ENCODE measurements around the gene HSD17B4. TPM values are rescaled to one million over a fixed set of nuclear protein-coding genes. Genes with fewer than 3 reads are reported as not detected.
"Not testable (repeated sequence)": the region's sequence is repeated elsewhere in the genome, so short reads cannot be mapped to it uniquely, and the experiment has no call there.

HSD17B4 gene
- total RNA-seq, 1 donor from 2014 or later = 204 TPM

DNA sequence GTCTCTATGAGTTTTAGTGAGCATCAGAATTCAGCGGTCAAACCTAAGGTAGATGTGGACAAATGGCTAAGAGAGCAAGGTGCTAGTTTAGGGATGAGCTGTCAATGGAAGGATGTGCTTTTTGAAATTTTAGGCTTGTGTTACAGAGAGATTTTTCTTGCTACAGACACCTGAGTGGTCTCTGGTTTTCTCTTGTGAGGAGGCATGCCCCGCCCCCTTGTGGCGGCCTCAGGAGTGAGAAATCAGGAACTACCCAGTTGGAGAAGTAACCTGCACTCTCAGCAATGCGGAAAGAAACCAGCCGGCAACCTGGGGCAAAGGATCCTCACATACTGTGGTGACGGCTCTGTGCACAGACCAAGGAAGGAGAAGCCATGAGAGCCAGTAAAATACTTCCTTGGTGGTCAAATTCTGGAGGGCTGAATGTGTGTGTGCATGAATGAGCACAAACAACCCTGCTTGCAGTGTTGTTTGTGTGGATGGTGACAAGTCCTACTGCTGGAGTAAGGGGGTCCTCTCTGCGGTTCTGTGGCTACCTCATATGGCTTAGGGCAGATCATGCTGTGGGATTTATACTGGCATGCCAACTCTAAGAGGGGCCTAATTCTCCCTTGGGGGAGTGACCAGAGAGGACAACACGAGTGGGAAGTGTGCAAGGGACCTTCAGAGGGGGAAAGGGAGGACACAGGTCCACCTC lies 16.7 kb upstream of the HSD17B4 start:
- Mint-ChIP-seq H3K4me3 (no peak overlapping the region), H3K4me1 (ENCODE audit: unreplicated experiment) (peaks cover 9% of the 10 kb centered on the region), H3K27ac (no peak overlapping the region), H3K27me3 (peaks cover 3% of the 10 kb centered on the region), H3K36me3 (no peaks in the 10 kb centered on the region), H3K9me3 (peaks cover 16% of the 10 kb centered on the region)
- DNase-seq (ENCODE audit: extremely low spot score, unreplicated experiment) = no peak
- peak; percentile 72 for TF ChIP-seq CTCF (conservative IDR thresholded peaks at IDR 0.05)

DNA sequence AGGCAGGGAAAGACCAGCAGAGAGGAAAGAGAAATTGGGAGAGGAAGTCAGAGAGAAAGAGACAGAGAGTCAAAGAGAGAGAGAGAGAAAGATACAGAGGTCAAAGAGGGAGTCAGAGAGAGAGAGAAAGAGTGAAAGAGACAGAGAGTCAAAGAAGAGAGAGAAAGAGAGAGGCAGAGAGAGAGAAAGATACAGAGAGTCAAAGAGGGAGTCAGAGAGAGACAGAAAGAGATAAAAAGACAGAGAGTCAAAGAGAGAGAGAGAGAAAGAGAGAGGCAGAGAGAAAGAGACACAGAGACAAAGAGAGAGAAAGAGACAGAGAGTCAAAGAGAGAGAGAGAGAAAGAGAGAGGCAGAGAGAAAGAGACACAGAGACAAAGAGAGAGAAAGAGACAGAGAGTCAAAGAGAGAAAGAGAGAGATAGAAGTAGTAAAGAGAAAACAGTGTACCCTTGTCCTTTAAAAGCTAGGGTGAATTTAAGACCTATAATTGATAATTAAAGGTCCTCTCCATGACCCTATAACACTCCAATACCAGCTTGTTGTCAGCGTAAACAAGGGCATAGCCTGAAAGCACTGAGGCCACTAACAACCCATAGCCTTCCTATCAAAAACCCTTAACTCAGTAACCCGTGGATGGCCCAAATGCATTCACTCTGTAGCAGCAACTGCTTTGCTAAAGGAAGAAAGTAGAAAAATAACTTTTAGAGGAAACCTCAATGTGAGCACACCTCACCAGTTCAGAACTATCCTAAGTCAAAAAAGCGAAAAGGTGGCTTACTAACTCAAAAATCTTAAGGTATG lies 14.3 kb upstream of the HSD17B4 start:
- not testable (repeated sequence) for H3K27ac Mint-ChIP-seq; H3K4me1 Mint-ChIP-seq (ENCODE audit: unreplicated experiment); H3K36me3 Mint-ChIP-seq; DNase-seq (ENCODE audit: extremely low spot score, unreplicated experiment); H3K27me3 Mint-ChIP-seq; H3K4me3 Mint-ChIP-seq
- peaks cover 16% of the 10 kb centered on the region for H3K9me3 Mint-ChIP-seq

- H3K36me3 Mint-ChIP-seq; DNase-seq (ENCODE audit: extremely low spot score, unreplicated experiment); H3K4me3 Mint-ChIP-seq; H3K27me3 Mint-ChIP-seq; H3K4me1 Mint-ChIP-seq (ENCODE audit: unreplicated experiment); H3K27ac Mint-ChIP-seq: not testable (repeated sequence)
- peaks cover 16% of the 10 kb centered on the region for H3K9me3 Mint-ChIP-seq
Measured at GRCh38 chr5:119438587-119438917, 13.7 kb upstream of the HSD17B4 start.

GRCh38 chr5:119439140-119439631 lies 13.1 kb upstream of the HSD17B4 start:
- no peaks in the 10 kb centered on the region for H3K36me3 Mint-ChIP-seq
- peaks cover 16% of the 10 kb centered on the region for H3K9me3 Mint-ChIP-seq
- no peak overlapping the region for H3K4me3 Mint-ChIP-seq
- H3K4me1 Mint-ChIP-seq (ENCODE audit: unreplicated experiment) = peaks cover 9% of the 10 kb centered on the region
- no peak for DNase-seq (ENCODE audit: extremely low spot score, unreplicated experiment)
- H3K27ac Mint-ChIP-seq = no peak overlapping the region
- H3K27me3 Mint-ChIP-seq = peaks cover 3% of the 10 kb centered on the region
- no peak for TF ChIP-seq CTCF (conservative IDR thresholded peaks at IDR 0.05)

DNA sequence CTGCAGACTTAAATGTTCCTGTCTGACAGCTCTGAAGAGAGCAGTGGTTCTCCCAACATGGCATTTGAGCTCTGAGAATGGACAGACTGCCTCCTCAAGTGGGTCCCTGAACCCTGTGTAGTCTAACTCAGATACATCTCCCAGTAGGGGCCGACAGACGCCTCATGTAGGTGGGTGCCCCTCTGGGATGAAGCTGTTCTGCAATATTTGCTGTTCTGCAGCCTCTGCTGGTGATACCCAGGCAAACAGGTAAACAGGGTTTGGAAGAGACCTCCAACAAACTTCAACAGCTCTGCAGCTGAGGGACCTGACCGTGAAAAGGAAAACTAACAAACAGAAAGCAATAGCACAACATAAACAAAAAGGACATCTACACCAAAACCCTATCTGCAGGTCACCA lies 12.7 kb upstream of the HSD17B4 start:
- H3K27me3 Mint-ChIP-seq = not testable (repeated sequence)

DNA sequence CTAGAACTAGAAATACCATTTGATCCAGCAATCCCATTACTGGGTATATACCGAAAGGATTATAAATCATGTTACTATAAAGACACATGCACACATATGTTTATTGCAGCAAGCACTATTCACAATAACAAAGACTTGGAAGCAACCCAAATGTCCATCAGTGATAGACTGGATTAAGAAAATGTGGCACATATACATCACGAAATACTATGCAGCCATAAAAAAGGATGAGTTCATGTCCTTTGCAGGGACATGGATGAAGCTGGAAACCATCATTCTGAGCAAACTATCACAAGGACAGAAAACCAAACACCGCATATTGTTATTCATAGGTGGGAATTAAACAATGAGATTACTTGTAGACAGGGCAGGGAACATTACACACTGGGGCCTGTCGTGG lies 7.7 kb upstream of the HSD17B4 start:
- not testable (repeated sequence) for H3K9me3 Mint-ChIP-seq; H3K27me3 Mint-ChIP-seq; H3K4me1 Mint-ChIP-seq (ENCODE audit: unreplicated experiment); H3K36me3 Mint-ChIP-seq; H3K4me3 Mint-ChIP-seq; DNase-seq (ENCODE audit: extremely low spot score, unreplicated experiment); H3K27ac Mint-ChIP-seq

More for the DNA sequence above, 12.7 kb upstream of the HSD17B4 start:
- not testable (repeated sequence) for H3K4me3 Mint-ChIP-seq; H3K4me1 Mint-ChIP-seq (ENCODE audit: unreplicated experiment); H3K27ac Mint-ChIP-seq; H3K36me3 Mint-ChIP-seq; DNase-seq (ENCODE audit: extremely low spot score, unreplicated experiment)
- H3K9me3 Mint-ChIP-seq = peaks cover 16% of the 10 kb centered on the region

GRCh38 chr5:119445544-119445943 lies 6.8 kb upstream of the HSD17B4 start:
- H3K27ac Mint-ChIP-seq = no peak overlapping the region
- H3K9me3 Mint-ChIP-seq = peaks cover 4% of the 10 kb centered on the region
- no peak for TF ChIP-seq CTCF (conservative IDR thresholded peaks at IDR 0.05)
- DNase-seq (ENCODE audit: extremely low spot score, unreplicated experiment) = no peak
- no peaks in the 10 kb centered on the region for H3K27me3 Mint-ChIP-seq
- H3K36me3 Mint-ChIP-seq = no peaks in the 10 kb centered on the region
- H3K4me1 Mint-ChIP-seq (ENCODE audit: unreplicated experiment) = no peaks in the 10 kb centered on the region
- no peak overlapping the region for H3K4me3 Mint-ChIP-seq
